ENCODE measurements around the gene DUSP11.
"Not testable (repeated sequence)": the region's sequence is repeated elsewhere in the genome, so short reads cannot be mapped to it uniquely, and the experiment has no call there.

- not testable (repeated sequence) for TF ChIP-seq REST (IDR thresholded peaks at IDR 0.05; ENCODE audit: low read depth); CTCF (IDR thresholded peaks at IDR 0.05 in 2 of 3, conservative IDR thresholded peaks at IDR 0.05 in 1 of 3; ENCODE audit: borderline replicate concordance in 1 of 3, insufficient read depth in 1 of 3, low read depth in 2 of 3, low read length in 2 of 3); ZNF274 (IDR thresholded peaks at IDR 0.05; ENCODE audit: low read depth, low read length); ZBTB33 (IDR thresholded peaks at IDR 0.05; ENCODE audit: extremely low read depth, insufficient replicate concordance, low read length); EZH2 (IDR thresholded peaks at IDR 0.05); POLR2A (IDR thresholded peaks at IDR 0.05; ENCODE audit: borderline replicate concordance, extremely low read depth, insufficient read depth, insufficient read length); SIN3A (IDR thresholded peaks at IDR 0.05; ENCODE audit: low read depth); POLR2AphosphoS5 (IDR thresholded peaks at IDR 0.05; ENCODE audit: low read depth, low read length); RAD21 (IDR thresholded peaks at IDR 0.05; ENCODE audit: low read depth); MAX (IDR thresholded peaks at IDR 0.05); YY1 (IDR thresholded peaks at IDR 0.05; ENCODE audit: extremely low read depth, insufficient replicate concordance, low read depth, low read length)
These were observed 25.6 kb downstream of the DUSP11 start for GRCh38 chr2:73754332-73754731.

All from HCT116 (cell line).